ENCODE results near the gene CPEB4.
A peak's percentile ranks its signal among the peaks of the same experiment; 100 is the strongest.

The CPEB4 gene

GRCh38 chr5:173895401-173896165 is 7.4 kb downstream of the CPEB4 start:
- H3K4me3 ChIP-seq: peak overlapping the region; percentile 82
- no peak overlapping the region for H3K27ac ChIP-seq
- DNase-seq (ENCODE audit: low spot score): no peak
- TF ChIP-seq CTCF (IDR thresholded peaks at IDR 0.05): no peak

GRCh38 chr5:173896631-173897030 is 8.5 kb downstream of the CPEB4 start:
- Histone ChIP-seq H3K4me3 (no peak overlapping the region), H3K27ac (no peak overlapping the region)
- no peak for DNase-seq (ENCODE audit: low spot score)
- no peak for TF ChIP-seq CTCF (IDR thresholded peaks at IDR 0.05)

GRCh38 chr5:173901705-173902104 is 13.6 kb downstream of the CPEB4 start:
- H3K27ac ChIP-seq: peak overlapping the region; percentile 33 to 39
- no peak for TF ChIP-seq CTCF (IDR thresholded peaks at IDR 0.05)
- no peak for DNase-seq (ENCODE audit: low spot score)

GRCh38 chr5:173902334-173902733 is 14.2 kb downstream of the CPEB4 start:
- Histone ChIP-seq H3K4me3 (no peak overlapping the region), H3K27ac (peak overlapping the region; percentile 33 to 39)
- DNase-seq (ENCODE audit: low spot score): no peak
- TF ChIP-seq CTCF (IDR thresholded peaks at IDR 0.05): no peak

More at GRCh38 chr5:173901705-173902104, 13.6 kb downstream of the CPEB4 start:
- H3K4me3 ChIP-seq: no peak overlapping the region

GRCh38 chr5:173902743-173903142 is 14.6 kb downstream of the CPEB4 start:
- TF ChIP-seq CTCF (IDR thresholded peaks at IDR 0.05): no peak
- DNase-seq (ENCODE audit: low spot score): no peak
- Histone ChIP-seq H3K27ac (peak overlapping the region; percentile 33 to 39), H3K4me3 (no peak overlapping the region)

GRCh38 chr5:173903396-173904140 is 15.4 kb downstream of the CPEB4 start:
- DNase-seq (ENCODE audit: low spot score): no peak
- no peak overlapping the region for H3K4me3 ChIP-seq
- H3K27ac ChIP-seq: peak overlapping the region; percentile 0 to 33
- no peak for TF ChIP-seq CTCF (IDR thresholded peaks at IDR 0.05)

All from coronary artery (tissue), 2 donors.